ENCODE measurements around the gene FYTTD1. TPM values are rescaled to one million over a fixed set of nuclear protein-coding genes. Genes with fewer than 3 reads are reported as not detected.

The FYTTD1 gene
- total and polyA plus RNA-seq, 8 donors, result 8.3 to 37.9 (median 28.0) TPM

- Histone ChIP-seq H3K27ac (no peak overlapping the region), H3K27me3 (no peaks in the 10 kb centered on the region), H3K4me1 (no peaks in the 10 kb centered on the region), H3K36me3 (peaks cover 0 to 26% (median 0%) of the 10 kb centered on the region in 3 donors), H3K4me3 (no peak overlapping the region), H3K9me3 (no peaks in the 10 kb centered on the region)
- WGBS, 2 donors, result 94 to 95% methylated on average over 8 of the region's 8 CpGs
- no peak for TF ChIP-seq CTCF (IDR thresholded peaks at IDR 0.05)
- DNase-seq, result no peak
- ATAC-seq, result no peak
- intact Hi-C loops (cut with DNase I), result no loop called here
- FAIRE-seq, result no peak
These were observed 84.4 kb downstream of the FYTTD1 start for GRCh38 chr3:197833930-197834715.

GRCh38 chr3:197835509-197835908 is 85.8 kb downstream of the FYTTD1 start:
- DNase-seq (no peak), FAIRE-seq (no peak)

GRCh38 chr3:197836244-197836643 is 86.6 kb downstream of the FYTTD1 start:
- Histone ChIP-seq H3K27me3 (no peaks in the 10 kb centered on the region), H3K9me3 (no peaks in the 10 kb centered on the region), H3K4me1 (no peaks in the 10 kb centered on the region), H3K27ac (no peak overlapping the region), H3K36me3 (peaks cover 0 to 36% (median 10%) of the 10 kb centered on the region in 3 donors), H3K4me3 (no peak overlapping the region)
- no peak for DNase-seq
- intact Hi-C loops (cut with DNase I), result no loop called here
- no peak for FAIRE-seq
- no peak for ATAC-seq
- no peak for TF ChIP-seq CTCF (IDR thresholded peaks at IDR 0.05)

More at GRCh38 chr3:197835509-197835908, 85.8 kb downstream of the FYTTD1 start:
- Histone ChIP-seq H3K4me1 (no peaks in the 10 kb centered on the region), H3K4me3 (no peak overlapping the region), H3K36me3 (peaks cover 0 to 38% (median 6%) of the 10 kb centered on the region in 3 donors), H3K27me3 (no peaks in the 10 kb centered on the region), H3K9me3 (no peaks in the 10 kb centered on the region), H3K27ac (no peak overlapping the region)
- no peak for TF ChIP-seq CTCF (IDR thresholded peaks at IDR 0.05)
- intact Hi-C loops (cut with DNase I), result no loop called here
- ATAC-seq, result no peak
- 95 to 100% methylated on average over 5 of the region's 5 CpGs for WGBS, 2 donors

Other genes starting within 250 kb of the FYTTD1 start
- 10 to 100 TPM in 2 of 6 donors, 1 to 10 TPM in 4; 2.1 to 11.9 (median 6.7) TPM for gene BDH1, start 193.9 kb upstream of the FYTTD1 start, total RNA-seq
- gene BDH1, start 193.9 kb upstream of the FYTTD1 start, polyA plus RNA-seq, result 10 to 100 TPM in 1 of 2 donors, 1 to 10 TPM in 1; 9.2 to 20.8 TPM
- gene RUBCN, start 13.0 kb upstream of the FYTTD1 start, total RNA-seq, result 10 to 100 TPM in 5 of 6 donors, 1 to 10 TPM in 1; 8.6 to 14.1 (median 13.0) TPM
- gene RUBCN, start 13.0 kb upstream of the FYTTD1 start, polyA plus RNA-seq, result 10 to 100 TPM in 1 of 2 donors, 1 to 10 TPM in 1; 8.7 to 14.1 TPM
- 10 to 100 TPM; 11.1 to 26.1 (median 16.8) TPM for gene LRCH3, start 41.4 kb downstream of the FYTTD1 start, total RNA-seq
- 1 to 10 TPM; 5.4 to 9.7 TPM for gene LRCH3, start 41.4 kb downstream of the FYTTD1 start, polyA plus RNA-seq
- 100 to 1,000 TPM; 466 to 854 (median 649) TPM for gene RPL35A, start 200.3 kb downstream of the FYTTD1 start, total RNA-seq
- gene RPL35A, start 200.3 kb downstream of the FYTTD1 start, polyA plus RNA-seq, result 1,000 to 10,000 TPM in 1 of 2 donors, 100 to 1,000 TPM in 1; 982 to 1,015 TPM
- 1 to 10 TPM; 3.1 to 6.4 (median 4.8) TPM for gene LMLN, start 210.3 kb downstream of the FYTTD1 start, total RNA-seq
- 1 to 10 TPM; 2.2 to 4.0 TPM for gene LMLN, start 210.3 kb downstream of the FYTTD1 start, polyA plus RNA-seq

Data from pancreas (tissue), 10 donors.